Activated naive CD4-positive, alpha-beta T cell (primary cell): ENCODE data around the gene SLC41A1.

Experiments
- DNase-seq, 4 experiments: peaks; one replicate each; lab custom pipeline; 2025; lab: John Stamatoyannopoulos, UW

SLC41A1 gene

DNA sequence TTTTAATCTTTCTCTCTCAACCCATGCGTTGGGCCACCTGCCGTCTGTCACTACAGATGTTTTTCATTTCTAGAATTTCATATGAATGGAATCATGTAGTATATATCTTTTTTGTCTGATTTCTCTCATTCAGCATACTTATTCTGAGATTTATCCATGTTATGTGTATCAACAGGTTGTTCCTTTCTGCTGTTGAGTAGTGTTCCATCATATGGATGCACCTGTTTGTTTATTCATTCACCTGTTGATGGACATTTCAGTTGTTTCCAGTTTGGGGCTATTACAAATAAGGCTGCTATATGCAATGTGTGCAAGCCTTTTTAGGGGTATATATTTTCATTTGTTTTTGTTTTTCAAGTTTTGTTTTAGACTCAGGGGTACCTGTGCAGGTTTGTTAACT lies 9.4 kb upstream of the SLC41A1 start:
- DNase-seq: no peak

- DNase-seq: no peak
Observed at GRCh38 chr1:205817988-205818387, 5.0 kb upstream of the SLC41A1 start.

GRCh38 chr1:205817364-205817763 lies 4.4 kb upstream of the SLC41A1 start:
- DNase-seq: no peak

- DNase-seq: no peak
Observed at GRCh38 chr1:205813755-205814058, 709 bp upstream of the SLC41A1 start.

GRCh38 chr1:205812271-205812877 lies 624 bp downstream of the SLC41A1 start:
- DNase-seq: peak in 1 of 4 experiments; percentile 29

- DNase-seq: no peak
Observed at GRCh38 chr1:205811660-205812059, 1.3 kb downstream of the SLC41A1 start.

GRCh38 chr1:205810448-205811157 lies 2.4 kb downstream of the SLC41A1 start:
- no peak for DNase-seq

- no peak for DNase-seq
Observed at GRCh38 chr1:205809942-205810345, 3.1 kb downstream of the SLC41A1 start.

GRCh38 chr1:205809469-205809868 lies 3.5 kb downstream of the SLC41A1 start:
- no peak for DNase-seq

- no peak for DNase-seq
Observed at GRCh38 chr1:205805082-205805711, 7.8 kb downstream of the SLC41A1 start.

- no peak for DNase-seq
Observed at GRCh38 chr1:205804605-205805004, 8.4 kb downstream of the SLC41A1 start.

GRCh38 chr1:205803986-205804385 lies 9.0 kb downstream of the SLC41A1 start:
- no peak for DNase-seq

- DNase-seq: no peak
Observed at GRCh38 chr1:205802060-205802459, 10.9 kb downstream of the SLC41A1 start.

DNA sequence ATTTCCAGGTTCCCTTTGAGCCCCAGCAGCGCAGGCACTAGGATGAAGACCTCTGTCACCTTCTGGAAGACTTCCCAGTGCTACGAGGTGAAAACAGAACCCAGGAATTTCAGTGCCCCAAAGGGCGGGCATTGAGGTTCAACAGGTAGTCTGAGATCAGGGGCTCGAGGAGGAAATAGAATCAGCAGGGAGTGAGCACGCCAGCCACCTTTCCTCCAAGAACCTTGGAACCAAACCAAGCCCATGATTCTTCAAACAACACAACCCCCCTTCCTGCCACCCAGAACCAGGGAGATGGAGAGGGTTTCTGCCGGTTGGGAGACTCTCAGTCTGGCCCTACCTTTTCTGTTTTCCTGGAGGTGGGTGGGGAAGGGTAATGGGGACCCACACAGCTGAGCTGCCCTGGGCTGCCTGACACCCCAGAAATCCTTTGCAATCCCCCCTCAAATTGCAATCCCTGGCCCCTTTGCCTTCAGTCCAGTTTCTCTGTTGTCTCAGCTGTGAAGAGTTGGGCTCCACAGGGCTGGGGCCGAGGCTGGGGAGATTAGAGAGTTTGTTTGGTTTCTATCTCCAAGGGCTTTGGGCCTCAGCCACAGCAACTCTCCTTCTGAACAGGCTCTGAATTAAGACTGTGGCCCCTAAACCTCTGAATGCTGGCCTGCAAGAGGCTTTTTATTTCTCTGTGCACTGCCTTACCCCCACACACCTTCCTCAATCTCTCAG lies 11.9 kb downstream of the SLC41A1 start:
- DNase-seq: no peak

DNA sequence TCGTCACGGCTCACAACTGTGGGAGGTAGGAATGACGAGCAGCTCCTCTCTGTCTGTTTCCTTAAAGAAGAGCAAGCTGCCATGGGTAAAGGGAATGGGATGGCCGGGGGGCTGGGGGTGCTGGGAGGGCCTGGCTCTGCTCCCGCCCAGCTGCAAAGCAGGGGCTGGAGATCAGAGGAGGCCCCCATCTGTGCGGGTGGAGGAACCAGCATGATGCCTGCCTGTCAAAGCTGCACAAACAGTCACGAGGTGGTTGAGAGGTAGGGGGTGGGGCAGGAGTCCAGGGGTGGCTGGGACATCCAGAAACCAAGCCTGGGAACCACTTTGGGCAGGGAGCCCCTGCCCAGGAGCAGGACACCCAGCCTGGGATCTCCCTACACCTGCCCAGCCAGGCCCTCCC lies 12.6 kb downstream of the SLC41A1 start:
- DNase-seq: no peak

- DNase-seq: no peak
Observed at GRCh38 chr1:205798577-205798976, 14.4 kb downstream of the SLC41A1 start.

DNA sequence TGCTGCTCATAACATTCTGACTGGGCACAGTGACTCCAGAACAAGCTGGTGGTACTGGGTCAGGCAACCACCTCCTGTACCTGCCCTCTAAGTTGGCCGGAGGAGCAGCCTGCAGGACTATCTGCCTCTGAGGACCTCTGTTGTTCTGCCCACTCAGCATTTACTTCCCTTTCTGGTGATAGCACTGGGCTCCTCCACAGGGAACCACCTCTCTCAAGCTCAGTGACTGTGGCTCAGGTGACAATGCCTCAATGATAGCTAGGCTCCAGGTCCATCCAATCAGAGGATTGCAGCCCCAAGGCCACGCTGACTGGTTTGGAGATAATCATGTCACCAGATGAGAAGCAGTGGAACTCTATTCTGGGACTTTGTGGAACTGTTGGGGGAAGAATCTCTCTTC lies 15.8 kb downstream of the SLC41A1 start:
- no peak for DNase-seq

DNA sequence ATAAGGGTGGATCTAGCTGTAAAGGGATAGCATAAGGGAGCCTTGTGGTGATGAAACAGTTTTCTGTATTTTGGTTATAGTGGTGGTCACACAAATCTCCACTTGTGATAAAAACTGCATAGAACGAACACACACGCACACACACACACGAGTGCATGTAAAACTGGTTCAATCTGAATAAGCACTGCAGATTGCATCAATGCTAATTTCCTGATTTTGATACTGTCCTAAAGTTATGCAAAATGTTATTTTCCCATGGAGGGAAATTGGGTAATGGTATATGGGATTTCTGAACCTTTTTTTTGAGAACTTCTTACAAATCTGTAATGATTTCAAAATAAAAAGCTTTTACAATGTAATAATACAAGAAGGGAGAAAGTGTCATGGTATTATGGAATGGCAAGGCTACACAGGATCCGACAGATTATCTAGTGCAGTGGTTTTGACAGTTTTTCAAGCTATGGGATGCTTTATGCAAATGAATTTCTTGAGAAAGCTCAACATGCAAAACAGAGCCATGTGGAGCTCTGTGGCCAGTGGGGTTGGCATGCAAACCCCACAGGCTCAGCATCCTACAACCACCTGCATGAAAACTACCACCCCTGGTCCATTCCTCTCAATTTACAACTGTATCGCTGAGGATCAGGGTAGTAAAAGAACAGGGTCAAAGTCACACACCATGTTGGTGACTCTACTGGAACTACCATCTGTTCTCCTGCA lies 18.8 kb downstream of the SLC41A1 start:
- no peak for DNase-seq

DNA sequence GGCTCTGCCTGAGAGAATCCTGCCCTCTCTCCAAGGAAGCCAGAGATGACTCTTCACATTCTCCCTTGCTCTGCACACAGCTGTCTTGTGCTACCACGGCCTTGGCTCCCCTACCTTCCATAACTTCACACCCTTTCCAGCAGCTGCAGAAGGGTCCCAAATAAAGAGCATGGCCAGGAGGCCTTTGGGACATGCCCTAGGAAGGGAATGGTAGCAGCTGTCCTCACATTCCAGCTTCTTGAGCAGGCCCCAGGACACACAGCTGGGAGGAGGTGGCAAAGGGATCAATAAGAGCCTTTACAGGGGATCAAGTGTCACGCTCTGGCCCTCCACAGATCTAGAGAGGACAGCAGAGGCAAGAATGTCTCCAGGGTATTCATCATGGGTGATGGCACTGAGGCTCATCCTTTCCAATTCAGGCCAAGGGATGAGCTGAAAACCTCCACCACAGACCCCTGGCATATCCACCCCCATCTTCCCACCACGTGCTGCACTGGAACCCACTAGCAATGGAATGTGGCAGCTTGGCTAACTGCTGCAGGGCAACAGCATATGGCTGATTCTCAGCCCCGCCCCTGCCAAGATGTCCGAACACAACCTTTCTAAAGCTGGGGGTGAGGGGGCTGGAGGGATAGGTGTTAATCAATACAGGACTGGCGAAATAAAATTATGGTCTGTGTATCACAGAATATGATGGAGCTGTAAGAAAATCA lies 19.9 kb downstream of the SLC41A1 start:
- DNase-seq: no peak

DNA sequence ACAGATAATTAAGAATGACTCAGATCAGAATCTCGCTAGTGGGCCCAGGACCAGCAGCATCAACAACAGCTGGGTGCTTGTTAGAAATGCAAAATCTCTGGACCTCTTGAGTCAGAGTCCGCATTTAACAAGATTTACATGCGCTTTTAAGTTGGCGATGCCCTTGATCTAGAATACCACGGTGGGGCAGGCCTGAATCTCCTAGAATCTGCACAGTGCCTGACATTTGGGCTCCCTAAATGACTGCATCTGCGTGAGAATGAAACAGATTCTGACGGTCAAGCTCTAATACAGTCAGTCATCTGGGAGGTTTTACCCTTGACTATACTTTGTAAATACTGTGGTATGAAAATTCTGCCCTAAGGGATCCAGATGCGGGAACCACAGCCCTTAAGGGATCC lies 20.5 kb downstream of the SLC41A1 start:
- no peak for DNase-seq

DNA sequence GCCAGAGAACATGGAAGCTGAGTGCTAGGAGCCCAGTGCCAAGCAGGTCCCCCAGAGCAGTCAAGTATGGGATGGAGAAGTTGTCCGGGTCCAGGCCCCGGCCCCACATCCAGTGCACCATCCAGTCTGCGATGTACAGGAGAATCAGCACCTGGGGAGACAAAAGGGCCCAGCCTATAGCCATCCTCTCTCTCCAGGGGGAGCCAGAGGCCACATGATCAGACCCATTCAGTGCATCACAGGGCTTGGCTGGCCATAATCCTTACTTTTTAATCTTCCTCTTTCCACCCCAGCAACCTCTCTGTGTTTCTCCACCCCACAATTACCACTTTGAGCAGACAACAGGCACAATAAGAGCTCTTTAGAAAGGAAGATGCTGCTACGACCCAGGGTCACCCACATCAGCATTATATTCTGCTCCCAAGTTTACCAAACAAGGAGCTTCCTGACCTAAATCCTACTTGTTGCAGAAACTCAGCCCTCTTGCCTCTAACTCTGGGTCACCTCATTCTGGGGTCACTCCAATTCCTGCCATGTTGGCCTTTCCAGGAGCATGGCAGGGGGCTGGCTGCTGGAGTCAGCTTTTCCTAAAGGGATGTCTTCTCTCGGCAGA lies 21.3 kb downstream of the SLC41A1 start:
- DNase-seq: peak in 2 of 4 experiments; percentile 30 to 49
